Measurements from ENCODE around the gene SMG6.

The SMG6 gene

GRCh38 chr17:2090804-2091534 lies 212.6 kb downstream of the SMG6 start:
- H2AFZ ChIP-seq (ENCODE audit: low read depth, low read length) = no peak overlapping the region
- no peaks in the 10 kb centered on the region for H3K9me3 ChIP-seq (ENCODE audit: low read length)
- H3K4me3 ChIP-seq (ENCODE audit: low read length) = no peak overlapping the region
- no peaks in the 10 kb centered on the region for H3K27me3 ChIP-seq (ENCODE audit: insufficient read depth, low read length)
- H3K4me1 ChIP-seq (ENCODE audit: insufficient read depth, low read length) = no peaks in the 10 kb centered on the region
- H3K36me3 ChIP-seq (ENCODE audit: insufficient read depth, low read length) = peaks cover 2% of the 10 kb centered on the region

- Histone ChIP-seq H2AFZ (ENCODE audit: low read depth, low read length) (no peak overlapping the region), H3K36me3 (ENCODE audit: insufficient read depth, low read length) (peaks cover 7% of the 10 kb centered on the region), H3K27me3 (ENCODE audit: insufficient read depth, low read length) (no peaks in the 10 kb centered on the region), H3K4me1 (ENCODE audit: insufficient read depth, low read length) (no peaks in the 10 kb centered on the region), H3K9me3 (ENCODE audit: low read length) (no peaks in the 10 kb centered on the region), H3K4me3 (ENCODE audit: low read length) (no peak overlapping the region)
These were observed 213.4 kb downstream of the SMG6 start for GRCh38 chr17:2090210-2090641.

- Histone ChIP-seq H3K9me3 (ENCODE audit: low read length) (no peaks in the 10 kb centered on the region), H3K27me3 (ENCODE audit: insufficient read depth, low read length) (no peaks in the 10 kb centered on the region), H3K36me3 (ENCODE audit: insufficient read depth, low read length) (peaks cover 7% of the 10 kb centered on the region), H3K4me1 (ENCODE audit: insufficient read depth, low read length) (no peaks in the 10 kb centered on the region), H3K4me3 (ENCODE audit: low read length) (no peak overlapping the region), H2AFZ (ENCODE audit: low read depth, low read length) (no peak overlapping the region)
These were observed 214.6 kb downstream of the SMG6 start for GRCh38 chr17:2089021-2089422.

GRCh38 chr17:2087597-2088211 lies 215.9 kb downstream of the SMG6 start:
- H3K9me3 ChIP-seq (ENCODE audit: low read length) = no peaks in the 10 kb centered on the region
- peaks cover 18% of the 10 kb centered on the region for H3K36me3 ChIP-seq (ENCODE audit: insufficient read depth, low read length)
- no peaks in the 10 kb centered on the region for H3K27me3 ChIP-seq (ENCODE audit: insufficient read depth, low read length)
- no peak overlapping the region for H3K4me3 ChIP-seq (ENCODE audit: low read length)
- no peaks in the 10 kb centered on the region for H3K4me1 ChIP-seq (ENCODE audit: insufficient read depth, low read length)
- H2AFZ ChIP-seq (ENCODE audit: low read depth, low read length) = no peak overlapping the region

GRCh38 chr17:2086306-2086705 lies 217.3 kb downstream of the SMG6 start:
- H3K4me1 ChIP-seq (ENCODE audit: insufficient read depth, low read length) = no peaks in the 10 kb centered on the region

GRCh38 chr17:2085648-2085949 lies 218.0 kb downstream of the SMG6 start:
- Histone ChIP-seq H3K4me3 (ENCODE audit: low read length) (no peak overlapping the region), H3K36me3 (ENCODE audit: insufficient read depth, low read length) (peaks cover 36% of the 10 kb centered on the region), H3K9me3 (ENCODE audit: low read length) (no peaks in the 10 kb centered on the region), H3K4me1 (ENCODE audit: insufficient read depth, low read length) (no peaks in the 10 kb centered on the region), H3K27me3 (ENCODE audit: insufficient read depth, low read length) (no peaks in the 10 kb centered on the region), H2AFZ (ENCODE audit: low read depth, low read length) (no peak overlapping the region)

More at GRCh38 chr17:2086306-2086705, 217.3 kb downstream of the SMG6 start:
- H3K27me3 ChIP-seq (ENCODE audit: insufficient read depth, low read length) = no peaks in the 10 kb centered on the region
- H2AFZ ChIP-seq (ENCODE audit: low read depth, low read length) = no peak overlapping the region
- no peaks in the 10 kb centered on the region for H3K9me3 ChIP-seq (ENCODE audit: low read length)
- no peak overlapping the region for H3K4me3 ChIP-seq (ENCODE audit: low read length)
- H3K36me3 ChIP-seq (ENCODE audit: insufficient read depth, low read length) = peaks cover 31% of the 10 kb centered on the region

GRCh38 chr17:2084766-2085647 lies 218.6 kb downstream of the SMG6 start:
- Histone ChIP-seq H2AFZ (ENCODE audit: low read depth, low read length) (no peak overlapping the region), H3K4me1 (ENCODE audit: insufficient read depth, low read length) (no peaks in the 10 kb centered on the region), H3K9me3 (ENCODE audit: low read length) (no peaks in the 10 kb centered on the region), H3K36me3 (ENCODE audit: insufficient read depth, low read length) (peaks cover 36% of the 10 kb centered on the region), H3K27me3 (ENCODE audit: insufficient read depth, low read length) (no peaks in the 10 kb centered on the region), H3K4me3 (ENCODE audit: low read length) (no peak overlapping the region)

GRCh38 chr17:2084036-2084765 lies 219.4 kb downstream of the SMG6 start:
- H3K36me3 ChIP-seq (ENCODE audit: insufficient read depth, low read length) = peaks cover 40% of the 10 kb centered on the region
- no peaks in the 10 kb centered on the region for H3K27me3 ChIP-seq (ENCODE audit: insufficient read depth, low read length)
- H2AFZ ChIP-seq (ENCODE audit: low read depth, low read length) = no peak overlapping the region
- no peak overlapping the region for H3K4me3 ChIP-seq (ENCODE audit: low read length)
- H3K9me3 ChIP-seq (ENCODE audit: low read length) = no peaks in the 10 kb centered on the region
- H3K4me1 ChIP-seq (ENCODE audit: insufficient read depth, low read length) = no peaks in the 10 kb centered on the region

GRCh38 chr17:2083613-2084035 lies 220.0 kb downstream of the SMG6 start:
- peaks cover 41% of the 10 kb centered on the region for H3K36me3 ChIP-seq (ENCODE audit: insufficient read depth, low read length)
- no peak overlapping the region for H3K4me3 ChIP-seq (ENCODE audit: low read length)
- no peaks in the 10 kb centered on the region for H3K27me3 ChIP-seq (ENCODE audit: insufficient read depth, low read length)
- H3K9me3 ChIP-seq (ENCODE audit: low read length) = no peaks in the 10 kb centered on the region
- no peak overlapping the region for H2AFZ ChIP-seq (ENCODE audit: low read depth, low read length)
- H3K4me1 ChIP-seq (ENCODE audit: insufficient read depth, low read length) = no peaks in the 10 kb centered on the region

- Histone ChIP-seq H3K36me3 (ENCODE audit: insufficient read depth, low read length) (peaks cover 50% of the 10 kb centered on the region), H2AFZ (ENCODE audit: low read depth, low read length) (no peak overlapping the region), H3K4me3 (ENCODE audit: low read length) (no peak overlapping the region), H3K27me3 (ENCODE audit: insufficient read depth, low read length) (no peaks in the 10 kb centered on the region), H3K9me3 (ENCODE audit: low read length) (no peaks in the 10 kb centered on the region), H3K4me1 (ENCODE audit: insufficient read depth, low read length) (no peaks in the 10 kb centered on the region)
These were observed 221.4 kb downstream of the SMG6 start for GRCh38 chr17:2082003-2082781.

GRCh38 chr17:2081564-2081963 lies 222.0 kb downstream of the SMG6 start:
- Histone ChIP-seq H3K4me3 (ENCODE audit: low read length) (no peak overlapping the region), H2AFZ (ENCODE audit: low read depth, low read length) (no peak overlapping the region), H3K36me3 (ENCODE audit: insufficient read depth, low read length) (peaks cover 56% of the 10 kb centered on the region), H3K9me3 (ENCODE audit: low read length) (no peaks in the 10 kb centered on the region), H3K4me1 (ENCODE audit: insufficient read depth, low read length) (no peaks in the 10 kb centered on the region), H3K27me3 (ENCODE audit: insufficient read depth, low read length) (no peaks in the 10 kb centered on the region)

- H3K9me3 ChIP-seq (ENCODE audit: low read length) = no peaks in the 10 kb centered on the region
- peaks cover 58% of the 10 kb centered on the region for H3K36me3 ChIP-seq (ENCODE audit: insufficient read depth, low read length)
- no peaks in the 10 kb centered on the region for H3K27me3 ChIP-seq (ENCODE audit: insufficient read depth, low read length)
- no peaks in the 10 kb centered on the region for H3K4me1 ChIP-seq (ENCODE audit: insufficient read depth, low read length)
- H3K4me3 ChIP-seq (ENCODE audit: low read length) = no peak overlapping the region
- H2AFZ ChIP-seq (ENCODE audit: low read depth, low read length) = no peak overlapping the region
These were observed 226.5 kb downstream of the SMG6 start for GRCh38 chr17:2077040-2077439.
